ENCODE results near the gene HSD3B2. TPM values are rescaled to one million over a fixed set of nuclear protein-coding genes. Genes with fewer than 3 reads are reported as not detected.

Gene HSD3B2
- total and polyA plus RNA-seq, 2 of the 13 experiments (the other 11 are each of a cell fraction or from before 2014, with no cell fraction given): 0.20 TPM; not detected in 1

DNA sequence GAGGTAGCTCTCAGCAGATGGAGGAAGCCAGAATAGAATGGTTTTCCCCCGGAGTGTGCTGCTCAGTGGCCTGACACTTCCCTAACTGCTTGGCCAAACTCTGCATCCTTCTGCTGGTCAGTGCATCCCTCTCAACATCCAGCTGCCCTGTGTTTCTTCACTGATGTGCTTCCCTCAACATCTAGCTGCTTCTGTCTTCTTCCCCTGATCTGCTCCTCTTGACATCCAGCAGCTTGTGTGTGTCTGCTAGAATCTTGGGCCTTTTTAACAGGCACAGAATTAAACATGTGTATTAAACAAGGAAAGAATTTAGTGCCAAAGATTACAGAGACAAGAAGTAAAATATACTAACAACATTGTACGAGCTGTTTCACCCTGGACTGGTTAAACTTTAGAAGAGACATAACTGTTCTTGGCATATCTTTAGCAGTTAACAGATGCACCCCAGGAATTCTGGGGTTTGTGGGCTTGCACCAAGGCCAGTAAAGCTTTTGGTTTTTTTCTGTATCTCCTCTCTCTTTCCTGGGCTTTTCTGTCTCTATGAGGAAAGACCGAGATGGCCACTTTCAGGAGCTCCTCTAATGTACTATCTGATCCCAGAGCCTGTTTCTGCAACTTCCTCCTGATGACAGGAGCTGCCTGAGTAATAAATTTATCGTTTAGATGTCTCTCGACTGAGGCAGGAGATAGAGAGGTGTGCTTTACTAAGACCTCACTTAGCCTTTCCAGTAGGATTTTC lies 57.3 kb downstream of the HSD3B2 start:
- ATAC-seq: no peak
- no peak overlapping the region for H3K4me2 ChIP-seq (ENCODE audit: low read depth, low read length)
- no peak for FAIRE-seq
- H3K36me3 ChIP-seq (replicated peaks in 1 of 2; ENCODE audit: control insufficient read depth in 1 of 2, insufficient read depth in 2 of 2, low read length in 2 of 2): no peaks in the 10 kb centered on the region
- no peak overlapping the region for H3K27ac ChIP-seq (ENCODE audit: extremely low read length, insufficient read depth, low read length)
- no peaks in the 10 kb centered on the region for H4K20me1 ChIP-seq (ENCODE audit: insufficient read depth, low read length)
- no peaks in the 10 kb centered on the region for H3K9me3 ChIP-seq (ENCODE audit: low read length)
- H2AFZ ChIP-seq (ENCODE audit: low read length): no peak overlapping the region
- no peak for DNase-seq (ENCODE audit: low spot score)
- H3K79me2 ChIP-seq (ENCODE audit: insufficient read depth, low read length): no peaks in the 10 kb centered on the region
- no TSS peak for BruUV-seq (replicated peaks)
- TF ChIP-seq EP300 (IDR thresholded peaks at IDR 0.05; ENCODE audit: low read depth in 2 of 2, low read length in 2 of 2): no peak
- no peak for TF ChIP-seq EP300 (CRISPR knock-in tag; IDR thresholded peaks at IDR 0.05; ENCODE audit: borderline replicate concordance)
- TF ChIP-seq PLRG1 (conservative IDR thresholded peaks at IDR 0.05): no peak
- TF ChIP-seq, protein P1, sequence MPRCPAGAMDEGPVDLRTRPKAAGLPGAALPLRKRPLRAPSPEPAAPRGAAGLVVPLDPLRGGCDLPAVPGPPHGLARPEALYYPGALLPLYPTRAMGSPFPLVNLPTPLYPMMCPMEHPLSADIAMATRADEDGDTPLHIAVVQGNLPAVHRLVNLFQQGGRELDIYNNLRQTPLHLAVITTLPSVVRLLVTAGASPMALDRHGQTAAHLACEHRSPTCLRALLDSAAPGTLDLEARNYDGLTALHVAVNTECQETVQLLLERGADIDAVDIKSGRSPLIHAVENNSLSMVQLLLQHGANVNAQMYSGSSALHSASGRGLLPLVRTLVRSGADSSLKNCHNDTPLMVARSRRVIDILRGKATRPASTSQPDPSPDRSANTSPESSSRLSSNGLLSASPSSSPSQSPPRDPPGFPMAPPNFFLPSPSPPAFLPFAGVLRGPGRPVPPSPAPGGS (CRISPR knock-in tag; IDR thresholded peaks at IDR 0.05): no peak
- no peak for TF ChIP-seq ZNF547 (CRISPR knock-in tag; IDR thresholded peaks at IDR 0.05)
- ChIA-PET POLR2A (no interaction called here), CTCF (ENCODE audit: low intra/inter-chr PET ratio, low total read pairs) (no interaction called here)
- WGBS (ENCODE audit: low lambda C conversion rate): 1% methylated on average over 5 of the region's 5 CpGs
- peaks cover 28% of the 10 kb centered on the region for H3K4me1 ChIP-seq (ENCODE audit: insufficient read depth, low read length)
- no peak overlapping the region for H3K4me3 ChIP-seq (replicated peaks in 1 of 3; ENCODE audit: insufficient read depth in 1 of 3, low read depth in 2 of 3, low read length in 3 of 3)
- peaks cover 0 to 6% of the 10 kb centered on the region in 2 experiments; a peak in 1 of 5 replicates for H3K27me3 ChIP-seq (ENCODE audit: control insufficient read depth in 1 of 2, insufficient read depth in 2 of 2, low read length in 2 of 2)
- no peak overlapping the region for H3K9ac ChIP-seq (ENCODE audit: insufficient read depth, low read depth, low read length)
- intact Hi-C loops (cut with micrococcal nuclease; ENCODE audit: unreplicated experiment) (no loop called here), in situ Hi-C loops (cut with HindIII; ENCODE audit: extremely low pct_ligation_motif_present, low pct_unique_long_range_greater_than_20kb) (no loop called here)

Other genes with a start within 250 kb of the HSD3B2 start
- 0.09 TPM in 1 of 2 replicates, not detected in the other for gene HAO2, start 46.4 kb upstream of the HSD3B2 start, total RNA-seq (2016; rRNA removed; fragmentation: Illumina TruSeq; extraction: Trizol)
- 0.05 and 0.08 TPM in 2 replicates for gene HAO2, start 46.4 kb upstream of the HSD3B2 start, polyA plus RNA-seq (2011; rRNA removed)
- not detected in 2 replicates for gene HSD3B1, start 92.1 kb downstream of the HSD3B2 start, total RNA-seq (2016; rRNA removed; fragmentation: Illumina TruSeq; extraction: Trizol)
- gene HSD3B1, start 92.1 kb downstream of the HSD3B2 start, polyA plus RNA-seq (2011; rRNA removed): not detected in 2 replicates
- 7.1 and 7.3 TPM in 2 replicates for gene ZNF697, start 233.1 kb downstream of the HSD3B2 start, total RNA-seq (2016; rRNA removed; fragmentation: Illumina TruSeq; extraction: Trizol)
- gene ZNF697, start 233.1 kb downstream of the HSD3B2 start, polyA plus RNA-seq (2011; rRNA removed): 2.3 and 2.5 TPM in 2 replicates

Measured in HepG2 (cell line).